Spinal cord (tissue), 10 donors: ENCODE measurements around the gene ZNF610. TPM values are rescaled to one million over a fixed set of nuclear protein-coding genes. Genes with fewer than 3 reads are reported as not detected.
"Not testable (repeated sequence)": the region's sequence is repeated elsewhere in the genome, so short reads cannot be mapped to it uniquely, and the experiment has no call there.

Source experiments
- DNase-seq, 6 donors: peaks; one replicate each; pipeline versions ENCODE4 v3.0.0 to v3.0.0-alpha.2; 2013 to 2015; ENCODE audit warnings: low spot score in 6 of 6, low read depth in 4 of 6
- H3K27ac ChIP-seq: one replicate; pipeline ENCODE4 v1.5.1; 2013; ENCODE audit warnings: low read depth, low read length, control low read depth
- H3K27me3 ChIP-seq: one replicate; pipeline ENCODE4 v1.6.1; 2013; ENCODE audit warnings: low read length; ENCODE audit not compliant: control insufficient read depth, insufficient read depth
- H3K36me3 ChIP-seq: one replicate; pipeline ENCODE4 v1.6.1; 2013; ENCODE audit warnings: low read length; ENCODE audit not compliant: control insufficient read depth, insufficient read depth
- H3K4me1 ChIP-seq: one replicate; pipeline ENCODE4 v1.6.1; 2013; ENCODE audit warnings: low read length; ENCODE audit not compliant: control insufficient read depth, insufficient read depth
- H3K4me3 ChIP-seq: one replicate; pipeline ENCODE4 v1.5.1; 2013; ENCODE audit warnings: low read depth, low read length, control low read depth
- H3K9me3 ChIP-seq: one replicate; pipeline ENCODE4 v1.6.1; 2013; ENCODE audit warnings: low read length; ENCODE audit not compliant: control insufficient read depth, insufficient read depth
- WGBS: methylation state at CpG from one replicate; pipeline ENCODE4 v1.1.5; 2013; ENCODE audit warnings: missing lambda C conversion rate; ENCODE audit not compliant: insufficient coverage; 5-methylcytosine and 5-hydroxymethylcytosine counted together
- polyA plus RNA-seq, 2 donors: library from polyadenylated mRNA; unstranded; fragments of 120-200 nt; gene quantifications; one replicate each; pipeline ENCODE4 v1.2.1, GENCODE V29; 2013; ENCODE audit not compliant: insufficient read length in 2 of 2
- total RNA-seq, 2 donors: library from RNA; depleted of rRNA in 1 of 2; stranded (reverse); fragments of 120-200 nt in 1 of 2; fragments of >200 nt in 1 of 2; gene quantifications; one replicate each; pipeline versions ENCODE4 v1.2.3 to v1.2.4, GENCODE V29; 2013 to 2014
- donor health status: healthy.

The ZNF610 gene
- total and polyA plus RNA-seq, 4 donors, result 11.4 to 13.3 (median 12.2) TPM

DNA sequence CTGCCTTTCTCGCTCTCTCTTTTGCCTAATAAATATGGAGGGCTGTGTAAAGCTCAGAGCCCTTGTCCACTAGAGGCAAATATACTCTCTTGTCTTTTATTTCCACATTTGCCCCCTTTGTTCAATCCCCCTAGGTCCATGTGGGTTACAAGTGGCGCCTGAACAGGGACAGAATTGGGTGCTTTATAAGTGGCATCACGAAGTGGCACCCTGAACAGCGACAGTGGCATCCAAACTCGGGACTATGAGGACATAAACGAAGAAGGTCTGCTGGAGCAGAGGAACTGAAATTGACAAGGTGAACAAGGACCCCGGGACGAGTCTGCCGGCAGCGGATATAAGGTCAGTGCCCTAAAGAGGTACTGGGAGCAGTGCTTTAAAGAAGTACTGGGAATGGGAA lies 4.3 kb upstream of the ZNF610 start:
- H3K27ac ChIP-seq, result no peak overlapping the region
- no peak for DNase-seq
- no peaks in the 10 kb centered on the region for H3K27me3 ChIP-seq
- peaks cover 11% of the 10 kb centered on the region for H3K9me3 ChIP-seq
- no peak overlapping the region for H3K4me3 ChIP-seq
- 97% methylated on average over 9 of the region's 10 CpGs for WGBS
- no peaks in the 10 kb centered on the region for H3K4me1 ChIP-seq
- no peaks in the 10 kb centered on the region for H3K36me3 ChIP-seq

DNA sequence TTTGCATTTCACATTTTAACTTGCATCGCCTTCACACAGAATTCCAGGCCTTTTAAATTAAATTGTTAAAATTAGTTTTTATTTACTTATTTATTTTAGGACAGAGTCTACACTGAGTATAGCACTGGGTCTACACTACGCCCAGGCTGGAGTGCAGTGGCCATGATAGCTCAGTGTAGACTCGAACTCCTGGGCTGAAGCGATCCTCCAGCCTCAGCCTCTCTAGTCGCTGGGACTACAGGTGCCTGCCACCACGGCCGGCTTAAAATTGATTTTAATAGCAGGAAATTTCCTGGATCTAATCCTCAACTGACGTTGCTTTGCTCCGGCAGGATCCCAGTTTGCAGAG lies 301 bp upstream of the ZNF610 start:
- 39% methylated on average over 8 of the region's 9 CpGs for WGBS
- Histone ChIP-seq H3K9me3 (peaks cover 10% of the 10 kb centered on the region), H3K27me3 (no peaks in the 10 kb centered on the region), H3K36me3 (peaks cover 12% of the 10 kb centered on the region), H3K4me1 (peaks cover 4% of the 10 kb centered on the region), H3K27ac (peak overlapping the region; percentile 36), H3K4me3 (peak overlapping the region; percentile 85)
- DNase-seq, result no peak

DNA sequence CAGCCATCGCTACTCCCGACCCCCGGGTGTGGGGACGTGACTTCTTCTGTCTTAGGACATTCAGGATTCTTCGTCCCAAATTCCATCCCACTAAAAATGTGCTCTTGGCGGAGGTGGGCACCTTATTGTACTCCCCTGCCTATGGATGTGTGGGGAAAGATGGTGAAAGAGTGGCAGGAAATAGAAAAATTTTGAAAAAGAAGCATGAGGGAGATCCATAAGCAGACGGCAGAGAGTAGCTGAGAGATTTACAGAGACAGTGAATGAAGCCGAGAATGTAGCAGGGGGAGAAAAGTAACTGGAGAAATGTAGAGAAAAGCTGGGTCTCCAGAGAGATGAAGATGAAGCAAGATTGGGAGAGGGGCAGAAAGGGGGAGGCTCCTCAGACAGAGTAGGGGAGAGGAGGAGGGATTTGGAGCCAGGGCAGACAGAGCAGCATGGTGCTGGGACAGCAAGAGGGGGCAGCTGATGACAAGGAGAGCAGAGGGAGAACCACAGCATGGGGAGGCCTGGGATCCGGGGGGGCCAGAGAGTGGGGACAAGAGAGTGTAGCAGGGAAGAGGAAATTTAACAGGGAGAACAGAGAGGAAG lies 843 bp downstream of the ZNF610 start:
- no peaks in the 10 kb centered on the region for H3K27me3 ChIP-seq
- no peak overlapping the region for H3K27ac ChIP-seq
- peaks cover 6% of the 10 kb centered on the region for H3K9me3 ChIP-seq
- H3K4me1 ChIP-seq, result peaks cover 4% of the 10 kb centered on the region
- 3% methylated on average over 5 of the region's 9 CpGs for WGBS
- H3K36me3 ChIP-seq, result peaks cover 17% of the 10 kb centered on the region
- DNase-seq, result peak in 2 of 6 donors; percentile 15 to 38
- peak overlapping the region; percentile 85 for H3K4me3 ChIP-seq

DNA sequence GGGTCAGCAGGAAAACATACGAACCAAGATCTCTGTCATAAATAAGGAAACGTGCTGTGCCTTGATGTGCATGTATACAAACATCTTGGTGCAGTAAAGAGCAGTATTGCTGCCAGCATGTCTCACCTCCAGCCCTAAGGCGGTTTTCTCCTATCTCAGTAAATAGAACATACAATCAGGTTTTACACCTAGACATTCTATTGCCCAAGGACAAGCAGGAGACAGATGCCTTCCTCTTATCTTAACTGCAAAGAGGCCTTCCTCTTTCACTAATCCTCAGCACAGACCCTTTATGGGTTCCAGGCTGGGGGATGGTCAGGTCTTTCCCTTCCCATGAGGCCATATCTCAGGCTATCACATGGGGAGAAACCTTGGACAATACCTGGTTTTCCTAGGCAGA lies 3.0 kb downstream of the ZNF610 start:
- DNase-seq, H3K4me3 ChIP-seq, H3K4me1 ChIP-seq, H3K9me3 ChIP-seq, H3K27me3 ChIP-seq, H3K27ac ChIP-seq: not testable (repeated sequence)
- peaks cover 17% of the 10 kb centered on the region for H3K36me3 ChIP-seq
- WGBS, result 100% methylated on average over 3 of the region's 3 CpGs

DNA sequence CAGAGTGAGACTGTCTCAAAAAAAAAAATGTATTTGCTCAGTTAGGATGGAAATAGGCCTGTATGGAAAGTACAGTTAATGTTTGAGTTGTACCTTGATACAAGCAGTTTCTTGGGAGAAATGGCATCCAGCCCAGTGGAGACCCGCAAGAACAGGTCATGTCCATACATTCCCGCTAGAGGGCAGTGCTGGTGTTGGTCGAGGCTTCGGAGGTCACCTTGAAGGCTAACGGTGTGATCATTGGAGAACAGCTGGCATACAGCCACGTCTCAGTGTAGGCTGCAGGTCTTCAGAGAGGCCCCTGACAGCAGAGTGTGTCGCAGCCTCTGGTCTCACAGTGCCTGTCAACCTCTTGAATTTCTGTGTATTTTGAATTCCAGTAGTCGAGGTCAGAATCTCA lies 7.5 kb downstream of the ZNF610 start:
- H3K9me3 ChIP-seq, result no peaks in the 10 kb centered on the region
- no peaks in the 10 kb centered on the region for H3K27me3 ChIP-seq
- no peak overlapping the region for H3K27ac ChIP-seq
- DNase-seq, result peak in 5 of 6 donors; percentile 50 to 93 (median 52)
- H3K4me3 ChIP-seq, result no peak overlapping the region
- H3K36me3 ChIP-seq, result peaks cover 23% of the 10 kb centered on the region
- H3K4me1 ChIP-seq, result no peaks in the 10 kb centered on the region
- WGBS, result 3% methylated on average over 7 of the region's 8 CpGs

DNA sequence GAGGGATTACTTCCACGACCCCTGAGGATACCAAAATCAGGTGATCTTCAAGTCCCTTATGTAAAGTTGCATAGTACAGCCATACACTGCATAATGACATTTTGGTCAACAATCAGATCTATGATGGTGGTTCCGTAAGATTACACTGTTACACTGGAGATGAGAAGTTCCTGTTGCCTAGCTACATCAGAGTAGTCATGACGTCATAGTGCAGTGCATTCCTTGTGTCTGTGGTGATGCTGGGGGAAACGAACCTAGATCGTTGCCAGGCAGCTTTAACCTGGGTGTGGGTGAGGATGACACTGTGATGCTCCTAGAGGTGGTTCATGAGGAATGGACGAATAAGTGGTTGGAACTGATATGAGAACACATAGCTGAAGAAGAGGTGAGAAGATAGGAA lies 9.1 kb downstream of the ZNF610 start:
- no peak overlapping the region for H3K4me3 ChIP-seq
- WGBS, result 88% methylated on average over 5 of the region's 6 CpGs

DNA sequence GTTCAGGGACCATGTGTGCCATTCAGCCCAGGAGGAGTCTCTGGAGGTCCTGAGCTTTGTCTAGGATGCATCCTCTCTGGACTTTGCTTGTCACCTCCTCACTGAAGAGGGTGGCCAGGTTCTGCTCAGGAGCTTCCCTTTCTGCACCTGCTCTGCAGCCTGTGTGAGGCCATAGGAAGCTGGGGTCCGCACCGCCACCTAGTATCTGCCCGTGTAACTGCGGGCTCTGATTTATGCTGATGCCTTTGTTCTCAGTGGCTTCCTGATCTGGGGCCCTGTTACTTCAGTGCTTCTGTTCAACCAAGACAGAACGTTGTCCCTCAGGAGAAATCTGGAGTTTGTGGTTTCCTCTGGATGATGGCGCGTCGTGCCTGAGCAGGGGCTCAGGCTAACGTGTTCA lies 15.5 kb downstream of the ZNF610 start:
- Histone ChIP-seq H3K4me1 (no peaks in the 10 kb centered on the region), H3K9me3 (no peaks in the 10 kb centered on the region), H3K36me3 (peaks cover 71% of the 10 kb centered on the region), H3K4me3 (no peak overlapping the region), H3K27me3 (no peaks in the 10 kb centered on the region), H3K27ac (no peak overlapping the region)
- DNase-seq, result no peak
- WGBS, result 50% methylated on average over 9 of the region's 9 CpGs

More for the DNA sequence above, 9.1 kb downstream of the ZNF610 start:
- Histone ChIP-seq H3K27me3 (no peaks in the 10 kb centered on the region), H3K9me3 (no peaks in the 10 kb centered on the region), H3K36me3 (peaks cover 31% of the 10 kb centered on the region), H3K4me1 (no peaks in the 10 kb centered on the region), H3K27ac (no peak overlapping the region)
- no peak for DNase-seq

DNA sequence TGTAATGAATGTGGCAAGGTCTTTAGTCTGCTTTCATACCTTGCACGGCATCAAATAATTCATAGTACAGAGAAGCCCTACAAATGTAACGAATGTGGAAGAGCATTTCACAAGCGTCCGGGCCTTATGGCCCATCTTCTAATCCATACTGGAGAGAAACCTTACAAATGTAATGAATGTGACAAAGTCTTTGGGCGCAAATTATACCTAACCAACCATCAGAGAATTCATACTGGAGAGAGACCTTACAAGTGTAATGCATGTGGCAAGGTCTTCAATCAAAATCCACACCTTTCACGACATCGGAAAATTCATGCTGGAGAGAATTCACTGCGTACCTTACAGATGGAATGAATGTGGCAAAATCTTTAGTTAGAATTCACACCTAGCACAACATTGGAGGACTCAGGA lies 30.4 kb downstream of the ZNF610 start:
- no peak for DNase-seq
- peaks cover 29% of the 10 kb centered on the region for H3K36me3 ChIP-seq
- peaks cover 14% of the 10 kb centered on the region for H3K9me3 ChIP-seq
- no peak overlapping the region for H3K4me3 ChIP-seq
- no peaks in the 10 kb centered on the region for H3K27me3 ChIP-seq
- no peak overlapping the region for H3K27ac ChIP-seq
- no CpG with 5 or more reads among the region's 8 CpGs for WGBS
- no peaks in the 10 kb centered on the region for H3K4me1 ChIP-seq

DNA sequence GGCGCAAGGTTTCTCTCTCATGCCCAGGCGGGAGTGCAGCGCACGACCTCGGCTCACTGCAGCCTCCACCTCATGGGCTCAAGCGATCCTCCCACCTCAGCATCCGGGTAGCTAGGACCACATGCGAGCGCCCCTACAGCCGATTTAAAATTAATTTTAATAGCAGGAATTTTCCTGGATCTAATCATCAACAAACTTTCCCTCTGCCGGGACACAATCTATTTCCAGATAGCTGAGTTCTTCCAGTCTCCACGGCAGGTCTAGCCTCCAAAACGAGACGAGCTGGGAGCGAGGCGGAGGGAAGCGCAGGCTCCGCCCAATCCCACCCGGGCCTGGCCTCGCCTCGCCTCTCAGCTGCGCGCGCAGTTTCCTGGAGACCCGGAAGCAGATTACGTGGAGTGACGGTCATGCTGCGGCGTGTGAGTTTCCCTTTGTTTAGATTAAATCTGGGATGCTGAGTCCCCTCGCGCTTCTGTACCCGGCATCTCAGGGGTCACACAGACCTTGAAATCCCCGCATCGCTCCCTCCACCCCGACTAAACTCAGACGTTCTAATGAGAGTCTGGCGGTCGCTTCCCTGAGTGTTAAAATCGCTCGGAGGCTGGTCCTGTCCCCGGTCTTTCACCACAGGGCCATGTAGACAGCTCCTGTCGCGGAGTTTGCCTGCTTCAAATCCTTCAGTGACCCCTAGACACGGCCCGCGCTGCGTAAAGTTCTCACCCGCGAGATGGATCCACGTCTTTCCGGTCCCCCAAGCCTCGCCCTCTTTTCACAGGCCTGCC lies 33.7 kb downstream of the ZNF610 start, which contains the start of gene ZNF880:
ZNF880 (plus strand) TSS at position 365 of the 782 bp plus-strand sequence; CDS start at position 408, 43 bp downstream.
- Histone ChIP-seq H3K4me1 (no peaks in the 10 kb centered on the region), H3K4me3 (peak within 1 kb of the TSS; percentile 90), H3K27ac (peak within 1 kb of the TSS; percentile 98), H3K27me3 (no peaks in the 10 kb centered on the region), H3K9me3 (peaks cover 7% of the 10 kb centered on the region), H3K36me3 (peaks cover 26% of the 10 kb centered on the region)
- 0% methylated on average over 44 of the region's 52 CpGs for WGBS
- peak; percentile 93 to 99 (median 95) for DNase-seq

DNA sequence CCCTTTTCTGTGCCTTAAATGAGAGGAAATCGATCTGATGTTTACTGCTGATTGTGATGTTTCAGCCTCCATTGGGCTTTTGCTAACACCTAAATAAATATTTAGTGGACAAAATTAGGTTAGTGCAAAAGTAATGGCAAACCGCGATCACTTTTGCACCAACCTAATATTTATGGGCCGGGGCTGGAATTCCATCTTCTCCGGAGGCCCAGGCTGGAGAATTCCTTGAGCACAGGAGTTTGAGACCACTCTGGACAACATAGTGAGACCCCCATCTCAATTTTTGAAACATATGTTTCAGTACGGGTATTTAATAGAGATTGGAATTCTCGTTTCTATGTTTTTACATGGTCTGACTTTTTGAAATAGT lies 34.3 kb downstream of the ZNF610 start:
- Histone ChIP-seq H3K36me3 (peaks cover 29% of the 10 kb centered on the region), H3K27ac (peak overlapping the region; percentile 98), H3K4me1 (no peaks in the 10 kb centered on the region), H3K27me3 (no peaks in the 10 kb centered on the region), H3K9me3 (peaks cover 6% of the 10 kb centered on the region), H3K4me3 (peak overlapping the region; percentile 90)
- peak in 1 of 6 donors; percentile 1 for DNase-seq
- no CpG with 5 or more reads among the region's 7 CpGs for WGBS
